HG03159 (cell line): ENCODE data around the gene ITPR3.

Experiments used
- ATAC-seq: cut with Tn5 transposase; IDR thresholded peaks from one replicate; pipeline ENCODE4 v1.9.1; 2021; ENCODE audit warnings: mild to moderate bottlenecking, moderate library complexity; ENCODE audit not compliant: unreplicated experiment

ITPR3 gene

DNA sequence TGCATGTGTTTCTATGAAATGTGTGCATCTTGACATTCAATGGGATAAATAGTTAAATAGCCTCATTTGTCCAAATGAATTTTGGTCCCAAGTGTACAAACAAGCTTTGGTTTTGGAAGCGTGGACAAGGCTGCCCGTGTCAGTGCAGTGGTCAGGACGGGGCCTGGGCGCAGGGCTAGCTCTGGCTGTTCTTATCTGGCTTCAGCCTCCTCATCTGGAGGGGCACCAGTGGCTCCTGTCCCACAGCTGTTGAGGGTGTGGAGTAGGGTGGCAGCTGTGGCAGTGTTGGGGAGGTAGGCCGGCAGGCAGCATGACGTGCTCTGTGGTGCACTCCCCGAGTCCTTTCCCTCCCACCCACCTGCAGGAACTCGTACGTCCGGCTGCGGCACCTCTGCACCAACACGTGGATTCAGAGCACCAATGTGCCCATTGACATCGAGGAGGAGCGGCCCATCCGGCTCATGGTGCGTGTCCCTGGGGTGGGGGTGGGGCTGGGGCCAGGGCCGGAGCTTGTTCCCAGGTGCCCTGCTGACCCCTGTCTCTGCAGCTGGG, 43.5 kb downstream of the ITPR3 start:
- no peak for ATAC-seq

- ATAC-seq = no peak
These were observed 44.8 kb downstream of the ITPR3 start for GRCh38 chr6:33665957-33666356.

- ATAC-seq = no peak
These were observed 46.0 kb downstream of the ITPR3 start for GRCh38 chr6:33667072-33667471.

- ATAC-seq = no peak
These were observed 46.7 kb downstream of the ITPR3 start for GRCh38 chr6:33667776-33668175.

GRCh38 chr6:33668328-33668727, 47.2 kb downstream of the ITPR3 start:
- no peak for ATAC-seq

DNA sequence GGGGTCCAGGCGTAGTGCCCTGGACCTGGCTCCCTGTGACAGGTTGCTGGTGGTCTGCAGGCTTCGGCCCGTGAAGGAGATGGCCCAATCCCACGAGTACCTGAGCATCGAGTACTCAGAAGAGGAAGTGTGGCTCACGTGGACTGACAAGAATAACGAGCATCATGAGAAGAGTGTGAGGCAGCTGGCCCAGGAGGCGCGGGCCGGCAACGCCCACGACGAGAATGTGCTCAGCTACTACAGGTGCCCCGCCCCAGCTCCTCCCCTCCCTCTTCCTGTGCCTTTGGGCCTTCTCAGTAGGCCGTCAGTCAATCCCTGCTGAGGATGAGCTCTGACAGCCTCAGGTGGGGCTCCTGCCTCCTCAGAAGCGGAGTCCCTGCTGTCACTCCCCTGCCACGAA, 47.8 kb downstream of the ITPR3 start:
- no peak for ATAC-seq

- no peak for ATAC-seq
These were observed 49.1 kb downstream of the ITPR3 start for GRCh38 chr6:33670086-33670660.

DNA sequence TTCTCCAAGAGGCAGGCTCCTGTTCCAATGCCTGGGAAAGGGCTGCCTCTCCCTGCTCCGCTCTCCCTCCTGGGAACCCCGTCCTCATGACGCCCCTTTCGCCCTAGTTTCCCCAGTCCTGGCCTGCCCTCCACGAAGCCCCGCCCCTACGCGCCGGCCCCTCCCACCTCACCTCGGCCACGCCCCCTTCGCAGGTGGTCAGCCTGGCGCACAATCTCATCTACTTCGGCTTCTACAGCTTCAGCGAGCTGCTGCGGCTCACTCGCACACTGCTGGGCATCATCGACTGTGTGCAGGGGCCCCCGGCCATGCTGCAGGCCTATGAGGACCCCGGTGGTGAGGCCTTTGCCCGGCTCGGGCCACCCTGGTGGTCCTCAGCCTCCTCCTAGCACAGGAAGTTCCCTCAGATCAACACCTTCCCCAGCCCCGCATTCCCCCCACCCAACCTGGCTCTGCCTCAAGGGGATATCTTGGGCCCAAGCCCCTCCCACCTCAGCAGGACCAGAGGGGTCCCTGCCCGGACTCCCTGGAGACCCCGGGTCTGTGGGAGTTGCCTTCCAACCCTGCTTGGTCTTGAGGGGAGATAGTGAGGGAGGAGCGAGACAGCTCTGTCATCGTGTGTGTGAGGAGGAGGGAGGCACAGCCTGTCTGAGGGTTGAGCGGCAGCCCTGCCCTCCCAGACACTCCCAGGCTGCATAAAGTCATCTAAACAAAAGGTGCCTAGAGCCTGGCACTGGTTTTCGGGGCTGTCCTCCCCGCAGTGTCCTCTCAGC, 50.0 kb downstream of the ITPR3 start:
- ATAC-seq = no peak

DNA sequence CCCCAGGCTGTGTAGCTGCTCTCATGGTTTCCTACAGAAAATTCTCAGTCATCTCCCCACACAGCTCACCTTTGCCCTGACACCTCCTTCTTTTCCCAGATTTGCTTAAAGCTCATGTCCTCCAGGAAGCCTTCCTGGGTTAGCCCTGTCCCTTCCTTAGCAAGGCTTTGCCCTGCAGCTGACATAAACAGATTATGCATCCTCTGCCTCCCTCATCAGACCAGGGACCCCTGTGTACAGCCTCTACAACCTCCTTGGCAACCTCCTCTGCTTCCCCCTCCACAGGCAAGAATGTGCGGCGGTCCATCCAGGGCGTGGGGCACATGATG, 50.6 kb downstream of the ITPR3 start:
- no peak for ATAC-seq

GRCh38 chr6:33672808-33673207, 51.7 kb downstream of the ITPR3 start:
- no peak for ATAC-seq

GRCh38 chr6:33673851-33674250, 52.7 kb downstream of the ITPR3 start:
- ATAC-seq = no peak

GRCh38 chr6:33675968-33676367, 54.8 kb downstream of the ITPR3 start:
- no peak for ATAC-seq

GRCh38 chr6:33676416-33677142, 55.5 kb downstream of the ITPR3 start:
- ATAC-seq = no peak

- no peak for ATAC-seq
These were observed 56.1 kb downstream of the ITPR3 start for GRCh38 chr6:33677143-33677660.

GRCh38 chr6:33677689-33678088, 56.6 kb downstream of the ITPR3 start:
- no peak for ATAC-seq

GRCh38 chr6:33678233-33678931, 57.3 kb downstream of the ITPR3 start:
- no peak for ATAC-seq

GRCh38 chr6:33678932-33679490, 57.9 kb downstream of the ITPR3 start:
- no peak for ATAC-seq

DNA sequence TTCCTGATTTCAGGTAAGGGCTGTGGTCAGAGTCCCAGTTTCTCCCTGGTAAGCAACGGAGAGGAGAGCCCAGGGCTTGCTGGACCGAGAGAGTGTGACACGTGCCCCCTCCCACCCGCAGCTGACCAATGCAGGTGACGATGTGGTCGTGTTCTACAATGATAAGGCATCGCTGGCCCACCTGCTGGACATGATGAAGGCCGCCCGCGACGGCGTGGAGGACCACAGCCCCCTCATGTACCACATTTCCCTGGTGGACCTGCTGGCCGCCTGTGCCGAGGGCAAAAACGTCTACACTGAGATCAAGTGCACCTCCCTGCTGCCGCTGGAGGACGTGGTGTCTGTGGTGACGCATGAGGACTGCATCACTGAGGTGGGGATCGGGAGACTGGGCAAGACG, 58.6 kb downstream of the ITPR3 start:
- no peak for ATAC-seq

DNA sequence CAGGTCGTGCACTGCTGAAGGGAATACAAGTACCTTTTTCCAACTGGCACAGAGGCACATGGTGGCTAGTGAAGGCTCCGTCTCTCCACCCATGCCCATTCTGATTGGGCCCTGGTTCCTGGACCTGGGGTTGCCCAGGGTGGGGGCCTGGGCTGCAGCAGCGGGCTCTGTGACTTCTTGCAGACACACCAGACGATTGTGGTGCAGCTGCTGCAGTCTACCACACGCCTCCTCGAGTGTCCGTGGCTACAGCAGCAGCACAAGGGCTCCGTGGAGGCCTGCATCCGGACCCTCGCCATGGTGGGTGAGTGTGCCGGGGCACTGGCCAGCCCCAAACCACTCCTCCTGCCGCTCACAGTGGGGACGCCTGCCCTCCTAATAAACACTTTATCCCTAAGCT, 61.2 kb downstream of the ITPR3 start:
- ATAC-seq = no peak

GRCh38 chr6:33683051-33683571, 62.0 kb downstream of the ITPR3 start:
- no peak for ATAC-seq
